ENCODE data around the gene GCN1.
A peak's percentile ranks its signal among the peaks of the same experiment; 100 is the strongest.

The GCN1 gene

GRCh38 chr12:120172053-120172452, 22.5 kb downstream of the GCN1 start:
- DNase-seq = no peak

- no peak for DNase-seq
Measured at GRCh38 chr12:120170631-120171030, 23.9 kb downstream of the GCN1 start.

GRCh38 chr12:120169946-120170345, 24.6 kb downstream of the GCN1 start:
- no peak for DNase-seq

GRCh38 chr12:120168337-120168736, 26.2 kb downstream of the GCN1 start:
- DNase-seq = no peak

GRCh38 chr12:120167529-120168095, 26.9 kb downstream of the GCN1 start:
- no peak for DNase-seq

- DNase-seq = no peak
Measured at GRCh38 chr12:120164293-120164692, 30.2 kb downstream of the GCN1 start.

- no peak for DNase-seq
Measured at GRCh38 chr12:120162763-120163162, 31.8 kb downstream of the GCN1 start.

GRCh38 chr12:120161852-120162251, 32.7 kb downstream of the GCN1 start:
- no peak for DNase-seq

- DNase-seq = no peak
Measured at GRCh38 chr12:120159509-120160237, 34.8 kb downstream of the GCN1 start.

- DNase-seq = no peak
Measured at GRCh38 chr12:120158351-120158750, 36.2 kb downstream of the GCN1 start.

GRCh38 chr12:120157678-120158077, 36.8 kb downstream of the GCN1 start:
- no peak for DNase-seq

- peak; percentile 4 for DNase-seq
Measured at GRCh38 chr12:120156315-120157259, 37.9 kb downstream of the GCN1 start.

GRCh38 chr12:120155072-120155471, 39.4 kb downstream of the GCN1 start:
- DNase-seq = no peak

GRCh38 chr12:120150919-120151525, 43.5 kb downstream of the GCN1 start:
- no peak for DNase-seq

GRCh38 chr12:120148011-120148410, 46.5 kb downstream of the GCN1 start:
- DNase-seq = no peak

- no peak for DNase-seq
Measured at GRCh38 chr12:120145164-120145563, 49.4 kb downstream of the GCN1 start.

GRCh38 chr12:120144215-120144614, 50.3 kb downstream of the GCN1 start:
- no peak for DNase-seq

GRCh38 chr12:120142231-120142877, 52.2 kb downstream of the GCN1 start:
- DNase-seq = no peak

GRCh38 chr12:120141336-120141735, 53.2 kb downstream of the GCN1 start:
- no peak for DNase-seq

GRCh38 chr12:120140603-120141002, 53.9 kb downstream of the GCN1 start:
- DNase-seq = no peak

- no peak for DNase-seq
Measured at GRCh38 chr12:120139958-120140357, 54.6 kb downstream of the GCN1 start.

- no peak for DNase-seq
Measured at GRCh38 chr12:120138366-120138765, 56.1 kb downstream of the GCN1 start.

- DNase-seq = no peak
Measured at GRCh38 chr12:120137833-120138232, 56.7 kb downstream of the GCN1 start.
